SK-N-DZ (cell line): ENCODE results near the gene LYPD1. TPM values are rescaled to one million over a fixed set of nuclear protein-coding genes. Genes with fewer than 3 reads are reported as not detected.
"Not testable (repeated sequence)": the region's sequence is repeated elsewhere in the genome, so short reads cannot be mapped to it uniquely, and the experiment has no call there.

ENCODE experiments used
- DNase-seq: peaks from one replicate; pipeline ENCODE4 v3.0.0-alpha.2; 2015; ENCODE audit warnings: low spot score
- polyA plus RNA-seq, 2 experiments: library from polyadenylated mRNA; depleted of rRNA; stranded (reverse); fragments of >200 nt; gene quantifications; 2 replicates each; pipeline ENCODE4 v1.2.3, GENCODE V29; 2014

Gene LYPD1, protein sequence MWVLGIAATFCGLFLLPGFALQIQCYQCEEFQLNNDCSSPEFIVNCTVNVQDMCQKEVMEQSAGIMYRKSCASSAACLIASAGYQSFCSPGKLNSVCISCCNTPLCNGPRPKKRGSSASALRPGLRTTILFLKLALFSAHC
- not detected in 2 replicates for polyA plus RNA-seq (2014; cell fraction: cytosol; rRNA removed)
- polyA plus RNA-seq (2014; cell fraction: nucleus; rRNA removed) = not detected in 2 replicates

DNA sequence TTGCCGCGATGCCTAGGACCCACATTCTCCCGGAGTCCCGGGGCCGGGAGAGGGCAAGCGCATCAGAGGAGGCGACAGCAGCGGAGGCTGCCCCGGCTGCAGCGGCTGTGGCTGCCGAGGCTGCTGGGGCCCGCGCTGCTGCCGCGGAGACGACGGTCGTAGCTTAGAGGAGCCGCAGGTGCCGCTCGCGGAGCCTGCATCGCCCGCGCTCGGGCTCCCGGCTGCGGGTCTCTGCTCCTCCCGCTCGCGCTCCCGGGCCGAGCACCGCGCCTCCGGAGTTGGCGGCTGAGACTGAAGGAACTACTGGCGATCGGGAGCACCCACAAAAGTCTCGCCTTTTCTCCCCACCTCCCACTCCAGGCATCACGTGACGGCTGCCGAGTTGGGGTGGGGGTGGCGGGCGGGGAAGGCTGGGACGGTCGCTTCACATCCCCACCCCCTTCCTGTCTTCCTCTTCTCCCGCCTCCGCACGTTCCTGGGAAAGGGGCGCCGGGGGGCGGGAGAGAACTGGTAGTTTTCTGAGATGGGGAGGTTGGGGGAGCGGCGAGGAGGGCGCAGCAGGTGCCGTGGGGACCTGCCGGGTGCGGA lies at the start of gene LYPD1:
TSS of gene LYPD1 (minus strand) at position 298 of the 588 bp plus-strand sequence. CDS start at position 25, 273 bp downstream.
- no peak for DNase-seq

DNA sequence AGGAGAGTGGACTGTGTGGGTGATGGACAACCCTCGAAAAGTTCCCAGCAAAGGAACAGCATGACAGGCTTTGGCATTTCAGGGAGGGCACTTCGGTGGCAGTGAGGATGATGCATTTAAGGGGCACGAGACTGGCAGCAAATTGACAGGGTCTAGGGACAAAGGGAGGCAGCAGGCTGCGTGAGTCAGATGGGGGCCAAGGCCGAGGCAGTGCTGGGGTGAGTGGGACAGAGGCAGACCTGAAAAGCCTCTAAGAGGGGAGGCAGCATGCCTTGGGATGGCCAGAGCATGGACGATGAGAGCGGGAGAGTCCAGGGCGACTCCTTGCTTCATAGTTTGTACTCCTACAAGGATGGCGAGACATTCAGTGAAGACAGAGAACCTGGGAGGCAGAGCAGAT lies 49.5 kb upstream of the LYPD1 start:
- no peak for DNase-seq

DNA sequence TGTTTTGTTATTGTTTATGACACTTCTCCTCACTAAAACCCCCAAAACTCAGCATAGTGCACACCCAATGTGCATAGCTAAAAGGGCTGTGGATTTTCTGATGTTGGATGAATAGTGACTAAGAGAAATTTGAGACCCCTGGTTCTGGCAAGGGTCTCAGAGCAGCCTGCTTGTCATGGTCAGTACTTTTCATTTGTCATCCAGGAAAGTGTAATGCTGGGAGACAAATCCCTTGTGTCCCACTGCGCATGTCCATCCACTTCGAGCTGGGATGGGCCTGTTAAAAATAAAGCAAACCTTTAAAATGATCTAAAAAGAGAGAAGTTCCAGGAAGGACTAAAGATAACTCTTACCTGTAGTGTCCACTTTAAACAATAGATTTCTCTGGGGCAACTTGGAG lies 46.9 kb upstream of the LYPD1 start:
- no peak for DNase-seq

DNA sequence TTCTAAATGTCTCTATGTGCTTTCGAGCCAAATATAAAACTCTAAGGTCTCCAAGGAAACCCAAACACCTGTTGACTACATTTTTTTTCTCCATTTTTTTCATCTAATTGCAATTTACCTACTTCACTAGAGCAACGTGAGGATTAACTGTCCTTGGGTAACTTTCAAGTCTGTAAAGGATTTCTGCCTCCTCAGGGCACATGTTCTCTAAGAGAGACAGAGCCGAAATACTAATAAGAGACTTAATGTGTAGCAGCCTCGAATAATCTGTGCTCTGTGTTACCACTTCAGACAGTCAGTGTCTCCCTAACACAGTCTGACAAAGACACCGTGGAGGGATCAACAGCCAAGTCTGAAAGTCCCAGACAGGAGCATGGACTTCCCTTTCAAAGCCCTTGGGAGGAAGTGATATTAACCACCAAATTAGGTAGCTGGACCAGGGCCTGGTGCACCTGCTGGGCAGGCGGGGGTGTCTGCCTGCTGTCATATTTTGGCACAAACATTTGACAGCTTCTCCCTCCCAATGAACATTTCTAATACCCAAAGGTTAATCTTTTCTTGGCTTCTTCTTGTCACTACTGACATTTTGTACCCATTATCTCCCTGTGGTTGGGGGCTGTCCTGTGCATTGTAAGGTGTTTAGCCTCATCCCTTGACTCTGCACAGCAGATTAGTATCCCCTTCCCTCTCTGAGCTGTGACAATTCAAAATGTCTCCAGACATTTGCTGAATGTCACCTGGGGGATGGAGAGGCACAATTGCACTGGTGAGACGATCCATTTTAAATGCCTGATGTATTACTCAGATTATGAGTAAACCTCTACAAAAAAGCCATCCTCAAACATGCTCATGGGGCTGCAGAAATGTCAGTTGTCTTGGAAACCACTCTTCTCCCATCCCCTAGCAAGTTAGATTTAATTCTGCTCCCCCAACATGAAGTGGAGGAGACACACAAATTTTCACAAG lies 45.7 kb upstream of the LYPD1 start:
- DNase-seq = no peak

DNA sequence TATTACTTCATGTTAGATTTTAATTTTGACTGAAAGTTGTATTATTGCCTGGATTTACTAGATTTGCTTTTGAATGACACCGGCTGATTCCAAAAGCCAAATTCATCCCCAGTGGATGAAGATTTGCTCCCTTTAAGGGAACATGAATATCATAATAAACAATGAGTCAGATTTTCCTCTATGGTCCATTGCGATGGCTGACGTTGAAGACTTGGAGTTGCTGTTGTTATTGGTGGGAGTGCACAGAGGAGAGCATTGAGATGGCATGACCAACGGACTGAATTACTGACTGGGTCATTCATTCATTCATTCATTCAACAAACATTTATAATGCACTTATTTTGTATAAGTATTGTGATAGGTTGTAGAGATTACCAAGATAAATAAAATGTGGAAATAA lies 33.4 kb upstream of the LYPD1 start:
- no peak for DNase-seq

DNA sequence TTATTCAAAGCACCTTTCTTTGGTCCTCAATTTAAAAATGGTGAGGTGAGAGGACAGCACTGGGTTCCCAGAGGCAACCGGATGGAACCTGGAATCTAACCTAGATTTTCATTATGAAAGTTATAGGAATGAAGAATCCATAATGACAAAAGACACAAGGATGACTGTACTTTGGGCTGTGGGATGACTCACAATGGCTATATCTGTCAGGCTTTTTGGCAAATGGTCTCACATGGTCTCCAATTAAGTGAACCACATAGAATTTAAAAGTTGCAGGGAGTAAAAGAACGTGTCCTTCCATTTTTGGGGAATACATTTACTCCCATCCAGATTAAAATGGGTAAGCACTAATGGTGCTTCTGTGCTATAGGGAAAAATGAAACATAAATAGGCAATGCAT lies 31.8 kb upstream of the LYPD1 start:
- no peak for DNase-seq

DNA sequence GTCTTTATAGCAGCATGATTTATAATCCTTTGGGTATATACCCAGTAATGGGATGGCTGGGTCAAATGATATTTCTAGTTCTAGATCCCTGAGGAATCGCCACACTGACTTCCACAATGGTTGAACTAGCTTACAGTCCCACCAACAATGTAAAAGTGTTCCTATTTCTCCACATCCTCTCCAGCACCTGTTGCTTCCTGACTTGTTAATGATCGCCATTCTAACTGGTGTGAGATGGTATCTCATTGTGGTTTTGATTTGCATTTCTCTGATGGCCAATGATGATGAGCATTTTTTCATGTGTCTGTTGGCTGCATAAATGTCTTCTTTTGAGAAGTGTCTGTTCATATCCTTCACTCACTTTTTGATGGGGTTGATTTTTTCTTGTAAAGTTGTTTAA lies 29.8 kb upstream of the LYPD1 start:
- not testable (repeated sequence) for DNase-seq

DNA sequence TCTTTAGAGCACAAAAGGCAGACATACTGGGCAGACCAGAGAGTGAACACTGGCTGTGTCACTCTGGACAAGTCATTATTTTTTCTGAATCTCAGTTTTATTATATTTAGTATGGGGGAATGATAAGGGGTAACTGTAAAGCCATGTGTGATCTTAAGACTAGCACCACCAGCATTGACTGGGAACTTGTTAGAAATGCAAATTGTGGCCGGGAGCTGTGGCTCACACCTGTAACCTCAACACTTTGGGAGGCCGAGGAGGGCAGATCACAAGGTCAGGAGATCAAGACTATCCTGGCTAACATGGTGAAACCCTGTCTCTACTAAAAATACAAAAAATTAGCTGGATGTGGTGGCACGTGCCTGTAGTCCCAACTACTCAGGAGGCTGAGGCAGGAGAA lies 28.3 kb upstream of the LYPD1 start:
- DNase-seq = not testable (repeated sequence)

DNA sequence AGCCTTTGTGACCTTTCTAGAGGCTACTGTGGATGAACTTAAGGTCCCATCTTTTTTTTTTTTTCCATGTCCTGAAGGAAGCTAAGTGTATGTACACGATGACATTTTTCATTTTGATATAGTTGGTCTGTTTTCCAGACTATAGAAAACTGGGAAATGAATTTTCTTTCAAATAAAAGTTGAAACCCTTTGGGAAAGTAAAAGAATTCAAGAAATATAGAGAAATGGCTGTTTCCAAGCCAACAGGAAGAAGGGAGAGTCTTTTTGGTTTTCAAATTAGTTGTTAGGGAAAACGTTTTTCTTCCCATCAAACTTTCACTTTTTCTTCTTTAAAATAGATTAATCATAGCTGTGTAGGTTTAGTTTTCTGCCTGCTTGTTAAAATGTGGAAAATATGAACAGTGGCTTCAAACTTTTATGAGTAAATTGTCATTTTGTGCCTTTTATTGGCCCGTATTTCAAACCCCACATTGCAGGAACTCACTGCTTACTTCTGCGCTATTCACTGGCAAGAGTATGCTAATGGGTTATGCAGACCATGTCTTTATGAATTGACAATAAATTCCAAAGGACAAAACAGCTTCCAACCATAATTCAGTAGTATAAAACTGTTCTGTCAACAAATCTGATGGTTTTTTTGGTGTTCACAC lies 27.7 kb upstream of the LYPD1 start:
- no peak for DNase-seq

DNA sequence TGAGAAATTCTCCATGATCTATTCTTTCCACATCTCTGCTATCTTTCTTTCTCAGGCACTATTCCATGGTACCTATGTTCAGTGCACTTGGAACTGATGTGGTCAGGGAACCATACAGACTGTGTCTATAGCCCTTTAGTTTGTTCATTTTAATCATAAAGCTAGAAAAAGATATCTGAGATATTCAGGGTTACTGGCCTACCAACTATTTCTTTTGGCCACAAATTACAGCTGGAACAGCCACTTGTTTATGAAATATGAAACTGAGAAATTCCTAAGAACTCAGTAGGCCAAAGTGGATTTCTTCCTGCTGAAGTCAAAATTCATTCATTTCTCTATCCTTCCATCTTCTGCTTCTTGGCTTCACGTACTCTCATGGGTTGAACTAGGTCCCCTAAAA lies 22.8 kb upstream of the LYPD1 start:
- no peak for DNase-seq

DNA sequence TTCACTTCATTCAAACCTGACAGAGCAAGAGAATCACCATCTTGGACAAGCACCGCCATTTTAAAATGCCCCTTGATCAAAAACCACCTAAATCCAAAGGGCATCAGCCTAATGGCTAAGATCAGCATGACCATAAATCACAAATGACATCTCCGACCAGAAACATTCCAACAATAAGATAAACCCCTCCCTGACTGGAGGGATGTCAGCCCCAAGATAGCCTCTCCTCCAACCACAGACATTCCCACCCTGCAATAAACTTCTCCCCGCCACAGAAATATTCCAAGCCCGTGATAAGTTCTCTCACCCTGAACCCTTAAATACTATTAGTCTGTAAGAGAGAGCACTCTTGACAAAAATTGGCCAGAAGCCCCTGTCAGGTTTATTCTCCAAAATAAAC lies 21.6 kb upstream of the LYPD1 start:
- DNase-seq = no peak

DNA sequence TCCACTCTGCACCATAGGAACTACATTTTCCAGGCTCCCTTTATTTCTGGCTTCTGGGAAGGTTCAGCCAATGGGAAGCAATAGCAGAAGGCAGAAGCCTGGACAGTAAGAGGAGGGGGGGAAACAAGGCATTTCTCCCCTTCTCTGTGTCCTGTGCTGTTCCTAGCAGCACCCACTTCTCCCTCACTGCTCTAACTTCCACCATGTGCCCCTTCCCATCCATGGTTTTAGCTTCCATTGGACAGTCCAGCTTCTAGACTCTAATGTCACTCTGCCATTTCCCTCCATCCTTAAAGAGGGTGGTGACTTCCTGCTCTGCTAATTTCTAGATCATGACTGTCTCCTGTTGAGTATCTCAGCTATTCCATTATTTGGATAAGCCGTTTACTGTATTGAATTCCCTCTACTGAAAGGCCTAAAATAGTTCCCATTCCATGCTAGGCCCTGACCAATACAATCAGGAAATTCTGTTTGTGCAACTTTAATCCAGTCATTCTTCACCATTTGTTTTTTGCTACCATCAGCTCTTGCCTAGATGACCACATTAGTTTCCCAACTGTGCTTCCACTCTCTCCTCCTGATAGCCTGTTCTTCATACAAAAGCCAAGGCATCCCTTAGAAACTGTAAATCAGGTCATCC lies 20.8 kb upstream of the LYPD1 start:
- no peak for DNase-seq

DNA sequence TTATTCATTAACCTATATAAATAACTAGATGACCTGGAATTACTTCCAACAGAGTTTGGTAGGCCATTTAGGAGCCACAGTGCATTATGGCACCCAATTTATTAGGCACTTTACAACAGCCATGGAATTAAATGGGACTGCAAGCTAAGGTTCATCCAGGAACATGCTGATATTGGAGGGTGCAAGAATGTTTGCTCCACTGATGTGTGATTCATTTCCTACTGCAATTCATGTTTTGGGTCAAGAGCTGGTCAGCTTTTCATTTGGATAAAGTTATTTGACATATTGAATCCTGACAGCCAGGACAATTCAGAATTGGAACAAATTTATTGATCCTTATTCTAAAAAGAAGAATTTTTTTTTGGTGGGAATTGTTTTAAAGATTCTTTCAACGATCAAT lies 11.8 kb upstream of the LYPD1 start:
- DNase-seq = no peak

DNA sequence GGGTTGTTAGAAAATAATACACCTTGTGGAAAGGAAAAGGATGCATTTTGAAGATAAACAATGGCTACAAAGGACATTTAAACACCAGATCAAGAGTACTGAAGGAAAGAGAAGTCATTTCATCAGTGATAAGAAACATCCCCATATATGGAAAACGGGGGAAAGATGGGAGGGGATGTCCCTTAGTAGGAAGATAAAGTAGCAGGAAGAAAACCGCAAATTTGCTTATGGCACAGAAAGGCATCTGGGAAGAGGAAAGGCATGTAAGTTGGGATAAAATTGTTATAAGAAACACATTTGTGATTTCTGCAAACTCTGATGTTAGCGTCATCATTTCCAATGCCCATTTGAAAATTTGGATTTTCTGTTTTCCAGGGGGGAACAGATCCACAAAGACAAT lies 10.5 kb upstream of the LYPD1 start:
- DNase-seq = no peak

DNA sequence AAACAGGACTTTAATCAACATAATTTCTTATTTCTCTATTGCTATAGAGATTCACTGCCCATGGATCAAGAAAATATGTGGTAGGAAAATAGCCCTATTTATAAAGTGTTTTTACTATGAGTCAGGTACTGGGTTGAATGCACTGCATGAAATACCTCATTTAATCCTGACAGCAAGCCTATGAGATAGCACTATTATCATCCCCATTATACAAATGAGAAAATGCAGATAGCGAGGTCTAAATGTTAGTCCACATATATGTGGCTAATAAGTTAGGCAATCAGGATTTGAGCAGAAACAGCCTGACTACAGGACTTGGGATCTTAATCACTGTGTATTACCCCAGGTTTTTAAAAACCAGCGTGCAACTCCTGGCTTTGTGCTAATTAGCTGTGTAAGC lies 8.5 kb upstream of the LYPD1 start:
- no peak for DNase-seq

DNA sequence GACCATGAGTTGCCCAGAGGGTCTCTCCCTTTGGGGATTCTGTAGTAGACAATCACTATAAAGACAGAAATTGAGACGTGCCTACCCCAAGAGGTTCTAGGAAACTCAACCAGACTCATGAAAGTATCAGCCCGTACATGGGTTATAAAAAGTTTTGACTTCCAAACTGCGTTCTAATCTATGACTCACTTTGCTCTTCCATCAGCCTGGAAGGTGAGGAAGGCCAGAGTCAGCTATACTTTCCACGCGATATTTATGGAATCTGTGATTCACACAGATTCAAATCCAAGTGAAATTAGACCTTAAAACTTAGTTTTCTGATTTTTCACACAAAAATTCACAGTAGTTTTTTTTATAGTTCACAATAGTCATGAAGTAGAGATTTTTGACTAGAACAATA lies 7.7 kb upstream of the LYPD1 start:
- no peak for DNase-seq

DNA sequence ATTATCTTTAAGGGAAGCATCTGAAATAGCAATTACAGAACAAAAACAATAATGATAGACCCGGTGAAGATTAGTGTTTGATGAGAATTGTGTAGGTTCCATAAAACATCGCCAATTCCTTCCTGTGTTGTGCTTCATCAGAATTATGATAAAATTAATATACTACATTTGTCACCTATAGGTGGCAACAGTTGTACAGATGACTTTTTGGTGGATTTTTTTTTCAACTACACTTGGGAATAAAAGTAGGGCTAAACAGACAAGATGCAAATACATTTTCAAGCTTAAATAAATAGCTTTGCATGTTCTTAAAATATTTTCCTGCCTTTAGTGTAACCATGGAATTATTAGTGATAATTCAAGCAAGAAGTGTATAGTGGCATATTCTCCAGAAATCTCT lies 7.0 kb upstream of the LYPD1 start:
- no peak for DNase-seq

DNA sequence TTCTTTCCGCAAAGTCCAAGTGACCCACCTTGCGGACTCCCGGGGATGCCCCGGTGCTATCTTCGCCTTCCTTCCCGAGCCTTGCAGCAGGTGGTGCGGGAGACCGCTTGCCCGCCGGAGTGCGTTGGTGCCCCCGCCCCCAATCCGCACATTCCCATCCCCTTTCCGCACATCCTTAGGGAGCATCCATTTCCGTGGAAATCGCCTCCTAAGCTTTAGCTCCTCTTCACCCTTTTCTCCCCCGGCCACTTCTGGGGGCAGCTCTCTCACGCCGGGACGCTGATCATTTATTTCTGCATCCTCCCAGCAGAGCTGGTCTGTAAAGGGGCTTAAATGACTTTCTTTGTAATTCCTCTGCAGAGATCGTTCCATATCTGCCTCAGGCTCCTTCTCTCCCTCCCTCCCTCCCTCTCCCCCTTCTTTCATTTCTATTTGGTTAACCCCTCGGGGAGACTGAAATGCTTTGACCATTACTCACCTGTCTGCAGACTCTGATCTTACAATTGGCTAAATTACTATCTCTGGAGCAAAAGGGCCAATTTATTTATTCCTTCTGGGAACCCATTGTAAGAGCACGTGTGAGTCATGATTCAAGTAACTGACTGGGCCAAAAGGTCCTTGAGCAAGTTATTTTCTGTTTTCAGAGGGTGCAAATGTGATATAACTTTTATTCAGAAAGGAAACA lies 1.3 kb upstream of the LYPD1 start:
- no peak for DNase-seq

DNA sequence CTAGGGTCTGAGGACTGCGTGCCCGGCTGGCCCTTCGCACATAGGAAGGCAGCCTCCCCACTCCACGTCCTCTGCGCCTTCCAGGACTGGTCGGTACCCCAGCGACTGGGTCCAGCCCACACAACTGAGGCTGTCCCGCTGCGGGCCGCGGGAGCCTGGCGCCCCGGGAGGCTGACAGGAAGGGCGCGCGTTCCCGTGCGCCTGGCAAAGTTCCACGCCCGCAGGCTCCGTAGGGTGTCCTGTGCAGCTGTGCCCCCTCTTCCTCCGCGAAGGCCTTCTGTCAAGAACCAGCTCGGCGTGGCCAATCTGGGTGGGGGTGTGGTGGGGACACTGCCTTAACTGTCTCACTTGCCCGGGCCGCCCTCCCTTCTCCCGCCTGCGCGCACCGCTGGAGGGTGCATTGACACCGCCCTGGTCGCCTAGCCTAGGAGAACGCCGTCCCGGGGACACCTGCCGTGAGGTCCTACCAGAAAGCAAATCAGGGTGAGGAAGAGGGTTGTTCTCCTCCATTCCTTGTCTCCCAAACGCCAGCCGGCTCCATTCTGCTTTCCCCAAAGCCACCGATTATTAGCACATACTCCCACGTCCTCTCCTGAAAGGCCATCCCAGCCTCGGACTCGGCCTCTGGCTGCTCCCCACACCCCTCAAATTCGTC lies 618 bp upstream of the LYPD1 start:
- DNase-seq = no peak
